ENCODE results near the gene LRRC52.

LRRC52 gene, protein sequence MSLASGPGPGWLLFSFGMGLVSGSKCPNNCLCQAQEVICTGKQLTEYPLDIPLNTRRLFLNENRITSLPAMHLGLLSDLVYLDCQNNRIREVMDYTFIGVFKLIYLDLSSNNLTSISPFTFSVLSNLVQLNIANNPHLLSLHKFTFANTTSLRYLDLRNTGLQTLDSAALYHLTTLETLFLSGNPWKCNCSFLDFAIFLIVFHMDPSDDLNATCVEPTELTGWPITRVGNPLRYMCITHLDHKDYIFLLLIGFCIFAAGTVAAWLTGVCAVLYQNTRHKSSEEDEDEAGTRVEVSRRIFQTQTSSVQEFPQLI

DNA sequence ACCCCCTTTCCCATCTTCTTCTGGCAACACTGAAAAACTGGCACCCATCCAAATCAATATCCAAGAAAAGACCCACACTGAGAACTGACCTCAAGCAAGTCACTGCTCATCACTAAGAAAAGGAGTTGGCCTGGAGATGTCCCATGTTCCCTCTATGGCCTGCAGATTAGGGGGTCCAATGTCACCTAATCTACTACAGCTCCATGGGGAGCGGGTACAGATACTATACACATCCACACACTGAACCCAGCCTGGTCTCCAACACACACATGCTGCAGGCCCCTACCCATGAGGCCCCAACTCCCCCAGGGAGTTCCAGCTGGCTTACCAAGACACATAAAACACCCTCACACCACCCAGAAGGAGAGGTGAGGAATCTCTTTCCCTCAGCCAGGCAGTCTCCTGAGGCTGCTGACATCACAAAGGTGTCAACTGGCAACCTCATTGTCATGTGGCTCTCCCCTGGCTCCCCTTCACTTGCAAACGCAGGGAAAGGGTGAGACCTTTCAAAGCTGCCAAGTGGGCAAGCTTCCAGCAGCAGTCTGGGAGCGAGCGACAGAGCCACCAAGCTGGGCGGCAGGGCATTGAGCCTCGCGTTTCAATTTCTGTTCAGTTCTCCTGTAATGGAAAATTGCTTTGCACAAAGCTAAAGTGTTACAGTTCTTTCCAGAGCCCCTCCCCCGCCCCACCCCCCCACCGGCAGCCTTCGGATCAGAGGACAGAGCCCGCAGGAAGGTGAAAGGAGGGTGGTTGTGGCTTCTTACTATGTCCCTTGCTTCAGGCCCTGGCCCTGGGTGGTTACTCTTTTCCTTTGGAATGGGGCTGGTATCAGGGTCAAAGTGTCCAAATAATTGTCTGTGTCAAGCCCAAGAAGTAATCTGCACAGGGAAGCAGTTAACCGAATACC lies at the start of gene LRRC52:
LRRC52 (plus strand) TSS at position 469 of the 907 bp plus-strand sequence; CDS start at position 766, 297 bp downstream.
- no peak for DNase-seq (ENCODE audit: low read depth, low spot score)
- no peak within 1 kb of the TSS for H3K27ac ChIP-seq

DNA sequence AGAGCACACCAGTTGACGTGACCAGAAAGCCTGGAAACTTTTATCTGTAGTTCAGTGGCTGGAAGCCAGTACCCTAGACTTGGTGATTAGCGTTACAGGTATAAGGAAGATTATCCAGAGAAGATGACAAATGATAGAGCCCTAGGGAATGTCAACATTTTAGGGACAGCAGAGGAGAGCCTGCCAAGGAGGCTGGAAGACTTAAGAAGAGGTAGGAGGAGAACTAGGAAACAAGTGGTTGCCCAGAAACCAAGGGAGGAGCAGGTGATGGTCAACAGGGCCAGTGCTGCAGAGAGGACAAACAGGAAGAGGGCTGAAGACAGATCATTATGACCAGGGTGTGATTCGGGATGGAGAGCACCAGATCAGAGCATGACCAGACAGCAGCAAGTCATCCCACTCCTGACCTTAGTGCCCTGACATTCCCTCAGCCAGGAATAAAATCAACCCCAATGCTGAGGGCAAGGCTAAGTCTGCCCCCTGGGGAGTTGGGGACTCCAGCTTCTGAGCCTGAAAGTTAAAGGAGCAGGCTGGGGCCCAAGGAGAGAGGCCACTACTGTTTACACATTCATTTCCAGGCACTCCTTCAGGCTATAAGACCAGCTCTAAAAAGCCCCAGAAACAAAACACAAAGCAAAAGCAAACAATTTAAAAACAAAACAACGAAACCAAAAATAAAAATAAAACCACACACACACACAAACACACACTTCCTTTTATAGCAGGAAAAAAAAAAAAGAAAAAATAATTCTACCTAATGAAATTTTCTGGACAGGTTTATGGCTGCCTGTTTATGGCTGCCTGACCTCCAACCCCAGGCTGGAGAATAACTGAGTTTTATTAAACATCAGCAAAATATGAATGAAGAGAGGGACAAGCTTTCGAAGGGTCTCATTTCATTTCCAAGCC lies 48.6 kb upstream of the LRRC52 start:
- no peak for DNase-seq (ENCODE audit: low read depth, low spot score)
- H3K27ac ChIP-seq: no peak overlapping the region

DNA sequence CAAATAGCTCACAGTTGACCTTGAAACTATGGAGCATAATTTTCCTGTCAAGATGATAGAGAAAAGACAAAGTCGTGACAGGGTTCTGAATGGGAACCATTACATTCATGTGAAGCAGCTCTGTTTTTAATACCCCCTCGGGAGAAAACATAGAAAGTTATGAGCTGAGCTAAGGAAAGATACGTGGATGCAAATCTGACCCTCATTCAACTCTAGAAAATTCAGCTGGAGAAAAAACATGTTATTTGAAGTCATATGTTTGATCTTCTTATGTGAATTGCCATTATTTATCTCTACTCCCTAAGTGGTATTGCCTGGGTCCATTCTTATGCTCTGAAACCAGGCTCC lies 48.0 kb upstream of the LRRC52 start:
- H3K27ac ChIP-seq: no peak overlapping the region

DNA sequence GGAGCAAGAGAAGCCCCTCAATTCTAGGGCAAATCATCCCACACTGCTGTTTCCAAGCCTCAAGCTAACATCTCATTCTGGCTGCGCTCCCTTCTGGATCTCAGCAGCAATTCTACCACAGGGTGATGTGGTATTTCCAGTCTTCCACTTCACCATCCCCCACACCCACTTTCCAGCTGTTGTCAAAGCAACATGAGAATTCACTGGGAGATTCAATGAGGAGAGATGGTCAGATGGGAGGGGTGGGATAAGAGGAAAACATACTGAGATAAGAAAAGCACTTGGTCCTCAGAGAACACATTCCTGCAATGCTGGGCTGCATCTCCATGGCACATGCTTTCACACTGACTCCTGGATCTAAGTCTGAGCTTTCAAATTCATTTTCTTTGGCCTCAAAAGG lies 47.3 kb upstream of the LRRC52 start:
- H3K27ac ChIP-seq: no peak overlapping the region
- no peak for DNase-seq (ENCODE audit: low read depth, low spot score)

More for the DNA sequence above, 48.0 kb upstream of the LRRC52 start:
- no peak for DNase-seq (ENCODE audit: low read depth, low spot score)

DNA sequence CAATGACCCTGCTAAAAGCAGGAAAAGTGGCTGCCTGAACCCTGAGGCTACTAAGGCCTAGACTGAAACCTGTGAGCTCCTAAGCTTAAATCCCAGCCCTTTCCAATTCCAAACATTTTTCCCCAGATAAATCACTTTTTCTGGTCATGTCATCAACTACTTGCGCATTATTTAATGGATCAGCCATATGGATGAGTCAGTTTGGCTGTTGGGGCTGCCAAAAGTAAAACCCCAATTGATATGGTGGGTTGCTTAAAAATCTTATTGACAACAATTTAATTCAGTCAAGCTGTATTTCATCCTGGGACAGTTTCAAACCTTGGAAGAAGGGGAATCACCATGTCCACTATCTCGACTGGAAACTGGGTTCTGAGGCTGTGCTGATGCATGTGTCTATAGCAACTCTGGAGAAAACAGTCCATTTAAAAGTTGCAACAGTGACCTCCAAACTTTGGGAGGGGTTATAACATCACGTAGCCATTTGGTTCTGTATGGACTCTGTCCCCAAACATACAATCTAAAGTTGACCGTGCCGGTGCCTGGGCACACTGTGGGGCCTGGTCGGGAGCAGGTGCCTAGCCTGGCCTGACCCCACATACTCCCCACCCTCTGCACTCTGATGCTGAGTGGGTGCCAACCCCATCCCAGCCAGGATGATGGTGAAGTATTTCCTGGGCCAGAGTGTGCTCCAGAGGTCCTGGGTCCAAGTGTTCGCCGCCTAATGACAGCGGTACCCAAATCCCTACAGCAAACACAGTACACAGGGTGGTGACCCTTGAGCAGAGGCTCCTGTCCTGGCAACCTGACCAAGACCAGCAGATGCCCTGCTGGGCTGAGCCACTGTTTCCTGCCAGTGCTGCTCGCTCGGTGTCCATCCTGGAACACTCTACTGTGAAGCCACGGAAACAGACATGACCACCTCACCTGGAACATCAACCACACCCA lies 46.5 kb upstream of the LRRC52 start:
- H3K27ac ChIP-seq: no peak overlapping the region
- DNase-seq (ENCODE audit: low read depth, low spot score): no peak

DNA sequence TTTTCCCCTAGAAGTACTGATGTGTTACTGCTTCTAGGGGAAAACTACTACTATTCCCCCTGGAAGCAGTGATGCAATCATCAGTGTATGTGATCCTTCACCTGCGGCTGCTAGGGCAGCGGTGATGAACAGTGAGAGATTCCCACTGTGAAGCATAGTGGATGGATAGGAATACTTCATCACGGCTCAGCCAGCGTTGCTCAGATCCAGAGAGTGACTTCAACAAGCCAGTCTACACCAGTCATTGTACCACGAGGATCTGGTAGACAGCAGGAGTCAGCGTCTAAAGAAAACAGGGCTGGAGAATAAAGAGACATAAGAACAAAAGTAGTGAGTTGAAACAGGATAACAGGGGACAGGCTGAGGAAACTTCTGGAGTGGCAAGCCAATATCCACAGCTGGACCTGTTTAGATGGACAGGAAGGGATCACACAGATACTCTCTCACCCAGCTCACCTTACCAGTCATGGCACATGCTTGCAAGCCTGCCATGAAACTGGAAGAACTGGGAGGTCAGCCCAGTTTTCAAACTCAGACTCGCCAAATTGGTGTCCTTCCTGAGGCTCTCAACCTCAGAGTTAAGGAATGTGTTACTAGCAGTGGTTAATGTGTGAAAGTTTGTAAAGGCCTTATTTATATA lies 42.4 kb upstream of the LRRC52 start:
- DNase-seq (ENCODE audit: low read depth, low spot score): no peak
- H3K27ac ChIP-seq: no peak overlapping the region

DNA sequence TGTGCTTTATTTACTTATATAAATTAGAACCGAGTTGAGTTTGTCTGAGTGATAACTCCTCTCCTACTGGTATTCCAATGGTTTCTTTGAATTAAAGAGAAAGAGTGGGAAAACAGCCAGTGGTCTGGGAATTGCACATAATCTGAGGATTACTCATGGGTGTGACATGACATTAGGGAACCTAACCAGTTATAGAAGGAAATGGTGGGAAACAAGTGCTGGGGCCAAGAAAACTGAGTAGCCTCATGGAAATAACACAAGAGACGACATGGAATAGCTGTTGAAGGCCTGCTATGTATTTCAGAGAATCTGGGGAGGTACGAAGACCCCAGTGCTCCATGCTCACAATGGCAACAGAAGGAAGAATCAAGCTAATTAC lies 41.8 kb upstream of the LRRC52 start:
- no peak for DNase-seq (ENCODE audit: low read depth, low spot score)
- no peak overlapping the region for H3K27ac ChIP-seq

DNA sequence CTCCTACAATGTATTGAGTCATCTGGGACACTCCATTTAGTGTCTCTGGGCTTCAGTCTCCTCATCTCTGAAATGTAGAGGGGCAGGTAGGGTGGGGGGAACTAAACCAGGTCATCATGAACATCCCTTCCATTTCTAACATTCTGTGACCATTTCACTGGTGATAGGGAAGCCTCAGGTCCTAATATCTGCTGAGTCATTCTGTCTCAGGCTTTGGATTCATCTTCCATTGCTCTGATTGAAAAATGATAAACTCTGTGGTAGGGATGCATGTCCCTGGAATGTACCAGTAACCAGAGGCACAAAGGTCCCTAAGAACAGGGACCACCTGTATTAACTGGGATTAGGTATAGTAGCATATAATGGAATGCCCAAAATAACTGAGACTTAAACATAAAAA lies 36.2 kb upstream of the LRRC52 start:
- H3K27ac ChIP-seq: no peak overlapping the region
- DNase-seq (ENCODE audit: low read depth, low spot score): no peak

DNA sequence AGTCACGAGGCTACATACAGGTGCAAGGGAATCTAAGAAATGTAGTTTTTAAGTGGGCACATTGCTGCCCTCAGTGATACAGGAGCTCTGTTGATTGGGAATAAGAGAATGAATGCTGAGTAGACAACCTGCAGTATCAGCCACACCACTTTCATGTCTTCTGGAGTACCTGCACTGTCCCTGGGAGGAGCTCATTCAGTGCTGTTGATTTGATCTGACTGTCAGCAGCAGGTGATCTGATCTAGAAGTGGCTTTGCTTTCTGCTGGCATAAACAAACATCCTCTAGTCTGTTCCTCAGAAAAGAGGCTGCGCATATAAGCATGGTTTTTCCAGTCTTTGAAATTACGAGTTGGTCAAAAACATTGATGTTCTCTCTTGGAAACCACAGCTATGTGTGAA lies 35.5 kb upstream of the LRRC52 start:
- no peak for DNase-seq (ENCODE audit: low read depth, low spot score)
- no peak overlapping the region for H3K27ac ChIP-seq

DNA sequence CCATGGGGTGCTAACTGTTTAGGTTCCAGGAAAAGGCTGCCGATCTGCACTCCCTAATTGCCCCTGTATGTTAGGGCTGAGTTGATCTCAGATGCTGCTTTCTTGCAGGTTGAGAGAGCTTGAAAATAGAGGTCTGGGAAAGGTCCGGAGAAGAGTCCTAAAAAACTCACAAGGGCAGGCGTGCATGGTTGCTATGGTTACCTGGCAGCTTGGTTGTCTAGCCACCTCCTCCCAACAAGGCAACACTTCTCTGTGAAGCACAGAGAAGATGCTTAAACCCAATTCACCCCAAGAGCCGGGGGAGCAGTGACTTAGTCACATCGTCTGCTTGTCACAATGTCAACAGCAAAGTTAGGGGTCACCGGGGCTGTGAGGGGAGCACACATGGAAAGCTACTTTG lies 31.0 kb upstream of the LRRC52 start:
- no peak overlapping the region for H3K27ac ChIP-seq
- no peak for DNase-seq (ENCODE audit: low read depth, low spot score)

DNA sequence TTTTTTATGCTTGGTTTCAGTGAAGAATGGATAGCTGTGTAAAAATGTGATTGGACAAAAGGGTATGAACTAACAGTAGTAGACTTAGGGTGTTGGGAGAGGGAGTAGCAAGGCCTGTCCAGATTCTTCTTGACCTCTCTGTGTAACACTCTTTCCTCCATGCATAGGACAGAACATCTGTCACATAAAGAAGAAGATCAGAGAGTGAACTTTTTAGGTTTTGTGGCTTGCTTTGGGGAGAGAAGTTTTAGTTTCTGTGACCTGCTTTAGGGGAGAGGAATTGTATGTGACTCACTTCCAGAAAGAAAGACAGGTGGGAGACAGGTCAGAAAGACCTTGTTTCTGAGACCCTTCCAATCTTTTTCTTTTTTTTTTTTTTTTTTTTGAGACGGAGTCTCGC lies 27.3 kb upstream of the LRRC52 start:
- no peak for DNase-seq (ENCODE audit: low read depth, low spot score)
- no peak overlapping the region for H3K27ac ChIP-seq

DNA sequence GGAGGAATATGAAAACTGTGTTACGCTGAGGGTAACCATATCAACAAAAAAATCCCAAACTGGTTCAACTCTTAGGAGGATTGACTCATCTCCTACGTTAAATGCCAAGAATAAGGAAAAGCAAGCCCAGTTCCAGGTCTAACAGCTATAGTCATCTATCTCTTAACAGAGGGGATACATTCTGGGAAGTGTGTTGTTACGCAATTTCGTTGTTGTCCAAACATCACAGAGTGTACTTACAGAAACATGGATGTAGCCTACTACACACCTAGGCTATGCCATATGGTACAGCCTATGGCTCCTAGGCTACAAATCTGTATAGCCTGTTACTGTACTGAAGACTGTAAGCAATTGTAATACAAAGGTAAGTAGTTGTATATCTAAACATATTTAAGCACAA lies 23.2 kb upstream of the LRRC52 start:
- DNase-seq (ENCODE audit: low read depth, low spot score): no peak
- no peak overlapping the region for H3K27ac ChIP-seq

DNA sequence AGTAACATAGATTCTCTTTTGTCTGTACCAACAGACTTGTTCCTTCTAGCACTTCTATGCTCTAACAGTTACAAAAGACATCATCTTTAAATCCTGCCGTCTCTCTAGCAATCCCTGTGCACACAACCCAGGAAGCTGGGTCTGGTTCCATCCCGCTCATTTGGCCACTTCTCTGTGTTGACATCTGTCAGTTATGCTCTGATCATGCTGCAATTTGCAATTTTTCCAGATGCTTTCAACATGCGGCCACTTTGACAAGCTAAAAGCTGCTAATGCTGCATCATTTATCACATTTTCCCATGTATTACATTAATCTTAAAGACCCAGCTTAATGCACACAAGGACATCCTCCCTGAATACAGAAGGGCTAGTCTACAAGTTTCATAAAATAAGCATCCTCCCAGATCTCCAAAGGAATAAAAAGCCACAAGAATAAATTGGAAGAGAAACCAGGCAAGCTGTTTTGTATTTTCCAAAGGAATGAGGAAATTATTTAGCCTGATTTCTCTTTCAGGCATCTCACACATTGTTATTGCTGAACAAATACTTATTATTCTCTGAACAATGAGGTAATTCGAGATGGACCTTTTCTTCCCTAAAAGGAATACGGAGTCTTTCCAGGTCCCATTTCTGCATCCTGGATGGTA lies 19.0 kb upstream of the LRRC52 start:
- no peak for DNase-seq (ENCODE audit: low read depth, low spot score)

DNA sequence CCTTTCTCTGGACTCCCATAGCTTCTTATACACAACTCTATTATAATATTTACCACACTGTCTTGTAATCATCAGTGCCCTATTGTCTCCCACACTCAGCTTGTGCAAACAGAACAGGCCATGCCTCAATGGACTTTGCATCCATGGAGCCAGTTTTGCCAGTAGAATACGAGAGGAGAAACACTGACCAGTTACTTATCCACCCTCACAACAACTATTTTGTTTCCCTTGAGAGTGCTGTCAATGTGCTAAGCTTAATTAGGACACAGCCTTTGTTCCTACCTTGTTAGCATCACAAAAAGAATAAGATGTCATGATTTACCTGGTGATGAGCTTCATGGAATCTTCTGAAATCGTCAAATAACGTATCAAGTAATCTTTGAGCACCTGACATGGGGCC lies 18.1 kb upstream of the LRRC52 start:
- H3K27ac ChIP-seq: no peak overlapping the region
- DNase-seq (ENCODE audit: low read depth, low spot score): no peak

More for the DNA sequence above, 19.0 kb upstream of the LRRC52 start:
- H3K27ac ChIP-seq: no peak overlapping the region

DNA sequence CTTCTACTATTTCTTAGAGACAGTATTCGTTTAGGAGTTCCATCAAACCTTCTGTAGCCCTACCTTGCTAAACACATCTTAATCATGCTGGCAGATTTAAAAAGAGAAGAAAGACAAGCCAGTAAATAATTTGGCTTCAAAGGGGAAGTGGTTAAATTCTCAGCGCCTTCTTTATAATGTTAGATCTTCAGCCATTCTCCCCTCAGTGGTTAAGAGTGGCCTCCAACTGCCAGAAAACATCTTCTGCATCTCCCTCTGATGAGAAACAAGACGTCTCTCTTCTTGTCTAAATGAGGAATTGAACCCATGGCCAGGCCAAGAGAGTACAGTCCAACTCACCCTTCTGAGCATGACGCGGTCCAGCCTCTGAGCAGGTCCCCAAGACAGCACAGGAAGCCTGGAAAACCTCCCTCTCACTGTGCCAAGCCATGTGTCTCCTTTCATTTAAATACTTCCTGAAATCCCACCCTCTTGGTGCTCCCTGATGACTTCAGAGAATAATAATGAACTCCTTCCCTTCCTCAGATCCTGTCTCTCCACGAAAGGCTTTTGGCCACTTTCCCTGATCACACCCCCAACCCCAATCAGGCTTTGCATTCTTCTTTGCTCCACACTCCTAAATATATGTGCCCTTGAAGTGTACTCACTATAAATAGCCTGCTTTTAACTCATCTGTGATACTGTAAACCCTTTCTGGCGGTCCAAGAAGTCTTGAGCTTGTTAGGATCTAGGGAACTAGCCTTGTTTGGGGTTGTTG lies 16.4 kb upstream of the LRRC52 start:
- DNase-seq (ENCODE audit: low read depth, low spot score): no peak
- no peak overlapping the region for H3K27ac ChIP-seq

DNA sequence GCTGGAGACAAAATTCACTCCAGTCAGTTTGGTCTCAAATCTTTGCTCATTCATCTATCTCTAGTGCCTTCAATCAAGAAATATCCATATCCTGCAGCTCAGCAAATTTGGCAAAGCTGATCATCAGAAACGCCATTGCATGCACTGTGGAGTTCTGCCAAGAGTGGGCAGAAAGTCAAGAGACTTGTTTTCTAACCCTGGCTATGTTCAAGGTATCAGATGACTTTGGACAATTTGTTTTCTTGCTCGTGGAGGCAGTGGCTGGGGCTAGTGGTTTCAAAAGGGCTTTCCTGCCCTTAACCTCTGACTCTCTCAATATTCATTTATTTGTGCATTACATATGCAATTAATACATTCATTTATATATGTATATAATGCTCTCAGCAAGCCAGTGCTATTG lies 12.8 kb upstream of the LRRC52 start:
- H3K27ac ChIP-seq: no peak overlapping the region
- no peak for DNase-seq (ENCODE audit: low read depth, low spot score)

DNA sequence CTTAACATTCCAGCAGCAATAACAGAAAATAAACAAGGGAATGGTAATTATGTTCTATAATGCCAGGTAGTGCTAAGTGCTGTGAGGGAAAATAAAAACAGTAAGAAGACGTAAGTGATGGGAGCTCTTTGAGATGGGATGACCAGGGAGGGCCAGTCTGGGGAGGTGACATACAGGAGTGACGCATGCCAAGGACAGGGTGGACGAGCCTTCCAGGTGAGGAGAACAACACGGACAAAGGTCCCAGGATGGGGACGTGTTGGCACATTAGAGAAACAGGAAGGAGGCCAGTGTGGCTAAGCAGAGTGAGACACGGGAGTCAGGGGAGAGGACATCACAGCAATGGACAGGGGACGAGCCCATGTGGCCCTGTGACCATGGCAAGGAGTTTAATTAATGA lies 11.7 kb upstream of the LRRC52 start:
- no peak for DNase-seq (ENCODE audit: low read depth, low spot score)
- H3K27ac ChIP-seq: no peak overlapping the region

DNA sequence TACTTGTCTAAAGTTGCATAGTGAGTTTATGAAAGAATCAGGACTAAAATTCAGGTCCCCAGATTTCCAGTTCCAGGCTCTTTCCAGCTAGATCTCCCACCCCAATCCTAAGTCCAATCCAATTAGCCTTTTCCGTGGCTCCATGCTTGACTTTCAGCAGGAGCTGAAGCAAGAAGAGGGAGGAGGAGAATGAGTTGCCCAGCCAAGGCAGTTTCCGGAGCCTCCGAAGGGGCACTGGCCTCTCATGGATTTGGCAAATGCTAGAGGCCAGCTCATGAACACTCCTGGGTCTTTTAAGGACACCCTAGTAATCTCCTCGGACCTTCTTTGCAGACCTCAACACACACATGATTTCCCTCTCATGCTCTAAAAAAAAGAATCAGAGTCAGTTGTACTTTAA lies 10.5 kb upstream of the LRRC52 start:
- DNase-seq (ENCODE audit: low read depth, low spot score): no peak
- H3K27ac ChIP-seq: no peak overlapping the region
